Astrocyte (in vitro differentiated cells and primary cell): ENCODE data around the gene PAX8. TPM values are rescaled to one million over a fixed set of nuclear protein-coding genes. Genes with fewer than 3 reads are reported as not detected.
A peak's percentile ranks its signal among the peaks of the same experiment; 100 is the strongest.

Source experiments
- DNase-seq: peaks from one replicate; pipeline ENCODE4 v3.0.0-alpha.2; 2010; ENCODE audit warnings: low read depth
- FAIRE-seq: peaks from 2 replicates; lab custom pipeline; 2011; peaks lifted over from hg19 to GRCh38; lab: Jason Lieb, UNC
- H2AFZ ChIP-seq: 2 replicates; pipeline ENCODE4 v1.6.0; 2012; ENCODE audit warnings: low read depth, low read length, inconsistent platforms
- H3K27ac ChIP-seq: 2 replicates; pipeline ENCODE4 v1.5.1; 2011; ENCODE audit warnings: low read depth, low read length, inconsistent platforms
- H3K27me3 ChIP-seq: 2 replicates; pipeline ENCODE4 v1.6.0; 2011; ENCODE audit warnings: low read length, inconsistent platforms; ENCODE audit not compliant: insufficient read depth
- H3K36me3 ChIP-seq: 2 replicates; pipeline ENCODE4 v1.5.1; 2011; ENCODE audit warnings: low read length, inconsistent platforms; ENCODE audit not compliant: insufficient read depth
- H3K4me1 ChIP-seq: 2 replicates; pipeline ENCODE4 v1.5.1; 2011; ENCODE audit warnings: low read length, inconsistent platforms; ENCODE audit not compliant: insufficient read depth
- H3K4me2 ChIP-seq: 2 replicates; pipeline ENCODE4 v1.6.0; 2012; ENCODE audit warnings: low read length, inconsistent platforms
- H3K4me3 ChIP-seq: 2 replicates; pipeline ENCODE4 v1.5.1; 2011; ENCODE audit warnings: low read depth, mild to moderate bottlenecking, low read length, inconsistent platforms; ENCODE audit not compliant: insufficient read depth
- H3K79me2 ChIP-seq: 2 replicates; pipeline ENCODE4 v1.6.0; 2012; ENCODE audit warnings: mild to moderate bottlenecking, low read length, inconsistent platforms; ENCODE audit not compliant: insufficient read depth
- H3K9ac ChIP-seq: 2 replicates; pipeline ENCODE4 v1.6.0; 2012; ENCODE audit warnings: mild to moderate bottlenecking, low read length, inconsistent platforms
- H3K9me3 ChIP-seq: 2 replicates; pipeline ENCODE4 v1.5.1; 2012; ENCODE audit warnings: low read depth, mild to moderate bottlenecking, low read length, inconsistent platforms; ENCODE audit not compliant: insufficient read depth
- H4K20me1 ChIP-seq: 2 replicates; pipeline ENCODE4 v1.6.0; 2012; ENCODE audit warnings: low read length, inconsistent platforms; ENCODE audit not compliant: insufficient read depth
- H3K27ac Mint-ChIP-seq: one replicate; pipeline ENCODE4 v1.8.0; 2021; ENCODE audit warnings: mild to moderate bottlenecking, mixed read lengths; ENCODE audit not compliant: unreplicated experiment
- H3K27me3 Mint-ChIP-seq: one replicate; pipeline ENCODE4 v1.8.0; 2021; ENCODE audit warnings: low read depth, mixed read lengths; ENCODE audit not compliant: unreplicated experiment
- H3K36me3 Mint-ChIP-seq: one replicate; pipeline ENCODE4 v1.8.0; 2021; ENCODE audit warnings: low read depth, mixed read lengths; ENCODE audit not compliant: unreplicated experiment
- H3K4me1 Mint-ChIP-seq: one replicate; pipeline ENCODE4 v1.8.0; 2021; ENCODE audit warnings: low read depth, mixed read lengths; ENCODE audit not compliant: unreplicated experiment
- H3K4me3 Mint-ChIP-seq: one replicate; pipeline ENCODE4 v1.8.0; 2021; ENCODE audit warnings: mild to moderate bottlenecking, moderate library complexity, mixed read lengths; ENCODE audit not compliant: unreplicated experiment
- H3K9me3 Mint-ChIP-seq: one replicate; pipeline ENCODE4 v1.8.0; 2021; ENCODE audit warnings: mild to moderate bottlenecking, mixed read lengths; ENCODE audit not compliant: unreplicated experiment
- EZH2 ChIP-seq: IDR thresholded peaks from 2 replicates; pipeline ENCODE4 v1.6.1; 2012; ENCODE audit warnings: mild to moderate bottlenecking, low read length, inconsistent platforms; ENCODE audit not compliant: insufficient read depth
- total RNA-seq: library from RNA; stranded (reverse); gene quantifications from 2 replicates; pipeline ENCODE4 v1.2.1, GENCODE V29; 2021
- TF ChIP-seq, protein P1 (sequence below): IDR thresholded peaks from 2 replicates; pipeline ENCODE4 v1.5.1; 2011; ENCODE audit warnings: low read depth, mild to moderate bottlenecking, inconsistent platforms, low read length, moderate library complexity; ENCODE audit not compliant: insufficient read depth

The PAX8 gene
- total RNA-seq, 1 donor from 2014 or later, result 0.48 TPM

DNA sequence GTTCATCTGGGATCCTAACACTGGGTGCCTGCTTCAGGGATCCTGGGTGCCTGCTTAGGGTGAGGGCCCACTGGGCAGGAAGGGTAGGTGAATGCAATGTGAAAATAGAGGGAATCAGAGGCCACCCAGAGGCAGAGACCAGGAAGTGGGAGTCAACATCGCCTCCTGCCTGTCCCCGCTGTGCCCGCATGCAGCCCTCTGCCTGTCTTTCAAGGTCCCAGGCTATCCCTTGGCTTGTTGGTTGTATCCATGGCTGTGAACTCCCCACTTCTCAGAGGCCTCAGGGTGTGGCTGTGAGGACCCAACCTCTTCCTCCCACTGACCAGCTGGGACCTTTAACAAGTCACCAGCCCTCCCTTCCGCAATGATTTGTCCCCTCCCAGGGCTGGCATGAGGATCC is 78.5 kb downstream of the PAX8 start:
- H3K9me3 Mint-ChIP-seq, result no peaks in the 10 kb centered on the region
- DNase-seq (no peak), FAIRE-seq (no peak)
- Histone ChIP-seq H4K20me1 (no peaks in the 10 kb centered on the region), H3K9me3 (no peaks in the 10 kb centered on the region), H2AFZ (no peak overlapping the region), H3K27me3 (no peaks in the 10 kb centered on the region), H3K36me3 (no peaks in the 10 kb centered on the region), H3K4me3 (no peak overlapping the region), H3K79me2 (no peaks in the 10 kb centered on the region), H3K9ac (no peak overlapping the region), H3K4me2 (peak overlapping the region; percentile 8), H3K4me1 (peaks cover 31% of the 10 kb centered on the region), H3K27ac (no peak overlapping the region)
- peaks cover 3% of the 10 kb centered on the region for H3K36me3 Mint-ChIP-seq
- TF ChIP-seq, protein P1, sequence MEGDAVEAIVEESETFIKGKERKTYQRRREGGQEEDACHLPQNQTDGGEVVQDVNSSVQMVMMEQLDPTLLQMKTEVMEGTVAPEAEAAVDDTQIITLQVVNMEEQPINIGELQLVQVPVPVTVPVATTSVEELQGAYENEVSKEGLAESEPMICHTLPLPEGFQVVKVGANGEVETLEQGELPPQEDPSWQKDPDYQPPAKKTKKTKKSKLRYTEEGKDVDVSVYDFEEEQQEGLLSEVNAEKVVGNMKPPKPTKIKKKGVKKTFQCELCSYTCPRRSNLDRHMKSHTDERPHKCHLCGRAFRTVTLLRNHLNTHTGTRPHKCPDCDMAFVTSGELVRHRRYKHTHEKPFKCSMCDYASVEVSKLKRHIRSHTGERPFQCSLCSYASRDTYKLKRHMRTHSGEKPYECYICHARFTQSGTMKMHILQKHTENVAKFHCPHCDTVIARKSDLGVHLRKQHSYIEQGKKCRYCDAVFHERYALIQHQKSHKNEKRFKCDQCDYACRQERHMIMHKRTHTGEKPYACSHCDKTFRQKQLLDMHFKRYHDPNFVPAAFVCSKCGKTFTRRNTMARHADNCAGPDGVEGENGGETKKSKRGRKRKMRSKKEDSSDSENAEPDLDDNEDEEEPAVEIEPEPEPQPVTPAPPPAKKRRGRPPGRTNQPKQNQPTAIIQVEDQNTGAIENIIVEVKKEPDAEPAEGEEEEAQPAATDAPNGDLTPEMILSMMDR, result no peak
- TF ChIP-seq EZH2, result no peak
- H3K27ac Mint-ChIP-seq, result peak overlapping the region; percentile 24
- peaks cover 27% of the 10 kb centered on the region for H3K27me3 Mint-ChIP-seq
- peaks cover 8% of the 10 kb centered on the region for H3K4me1 Mint-ChIP-seq
- peak overlapping the region; percentile 45 for H3K4me3 Mint-ChIP-seq

DNA sequence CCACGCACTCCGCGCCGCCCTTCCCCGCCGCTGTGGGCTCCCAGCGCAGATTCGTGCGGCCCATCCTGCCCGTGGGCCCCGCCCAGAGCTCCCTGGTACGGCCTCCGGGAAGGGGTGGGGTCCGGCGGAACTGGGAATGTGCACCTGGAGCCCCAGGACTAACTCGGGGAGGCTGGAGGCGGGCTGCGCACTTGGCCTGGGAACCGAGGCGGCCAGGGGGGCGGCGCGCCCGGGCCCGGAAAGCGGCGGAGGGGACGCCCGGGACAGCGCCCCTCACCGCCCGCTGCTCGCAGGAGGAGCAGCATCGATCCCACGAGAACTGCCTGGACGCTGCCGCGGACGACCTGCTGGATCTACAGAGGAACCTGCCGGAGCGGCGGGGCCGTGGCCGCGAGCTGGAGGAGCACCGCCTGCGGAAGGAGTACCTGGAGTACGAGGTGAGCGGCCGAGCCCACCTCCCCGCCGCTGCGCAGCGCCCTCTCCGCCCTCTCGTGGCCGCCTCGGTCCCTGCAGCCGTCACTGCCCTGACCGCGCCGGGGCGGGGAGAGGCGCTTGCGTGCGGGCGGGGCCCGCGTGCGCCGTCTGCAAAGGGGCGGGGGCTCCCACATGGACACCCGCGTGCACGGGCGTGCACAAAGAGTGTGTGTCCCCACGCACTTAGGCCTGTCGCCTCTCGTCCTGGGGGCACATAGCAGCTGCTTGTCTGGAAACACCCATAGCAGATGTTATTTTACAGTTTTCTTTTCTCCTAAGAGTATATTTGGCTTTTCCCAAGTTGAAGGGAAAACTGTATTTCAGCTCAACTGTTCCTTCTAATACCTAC is 79.7 kb downstream of the PAX8 start:
- no peaks in the 10 kb centered on the region for H4K20me1 ChIP-seq
- FAIRE-seq (no peak), DNase-seq (peak; percentile 37)
- no peaks in the 10 kb centered on the region for H3K9me3 Mint-ChIP-seq
- no peaks in the 10 kb centered on the region for H3K79me2 ChIP-seq
- H2AFZ ChIP-seq, result peak overlapping the region; percentile 96
- H3K4me3 ChIP-seq, result peak overlapping the region; percentile 70
- H3K4me3 Mint-ChIP-seq, result peak overlapping the region; percentile 81
- peak overlapping the region; percentile 95 for H3K4me2 ChIP-seq
- peaks cover 3% of the 10 kb centered on the region for H3K36me3 Mint-ChIP-seq
- H3K9me3 ChIP-seq, result no peaks in the 10 kb centered on the region
- H3K27ac ChIP-seq, result peak overlapping the region; percentile 31
- peaks cover 36% of the 10 kb centered on the region for H3K27me3 Mint-ChIP-seq
- H3K27ac Mint-ChIP-seq, result no peak overlapping the region
- H3K4me1 ChIP-seq, result peaks cover 29% of the 10 kb centered on the region
- peaks cover 8% of the 10 kb centered on the region for H3K4me1 Mint-ChIP-seq
- peak overlapping the region; percentile 77 for H3K9ac ChIP-seq
- no peaks in the 10 kb centered on the region for H3K27me3 ChIP-seq
- H3K36me3 ChIP-seq, result no peaks in the 10 kb centered on the region
- no peak for TF ChIP-seq EZH2
- TF ChIP-seq, protein P1, result peak; percentile 48
